ENCODE measurements around the gene PBX3.

PBX3 gene

GRCh38 chr9:125985142-125985997, 238.2 kb downstream of the PBX3 start:
- no peak for DNase-seq

- no peak for DNase-seq
Measured at GRCh38 chr9:125985998-125986655, 239.0 kb downstream of the PBX3 start.

- DNase-seq, result no peak
Measured at GRCh38 chr9:125986966-125987365, 239.8 kb downstream of the PBX3 start.

- DNase-seq, result no peak
Measured at GRCh38 chr9:125987420-125987819, 240.2 kb downstream of the PBX3 start.

GRCh38 chr9:125988479-125989050, 241.4 kb downstream of the PBX3 start:
- no peak for DNase-seq

- no peak for DNase-seq
Measured at GRCh38 chr9:125989090-125989501, 241.9 kb downstream of the PBX3 start.

GRCh38 chr9:125989524-125990180, 242.5 kb downstream of the PBX3 start:
- no peak for DNase-seq

GRCh38 chr9:125990186-125990792, 243.1 kb downstream of the PBX3 start:
- DNase-seq, result no peak

GRCh38 chr9:125990793-125991220, 243.6 kb downstream of the PBX3 start:
- no peak for DNase-seq

GRCh38 chr9:125991886-125992529, 244.8 kb downstream of the PBX3 start:
- no peak for DNase-seq

- no peak for DNase-seq
Measured at GRCh38 chr9:125992557-125992956, 245.4 kb downstream of the PBX3 start.

GRCh38 chr9:125993466-125993865, 246.3 kb downstream of the PBX3 start:
- DNase-seq, result no peak

GRCh38 chr9:125994066-125994943, 247.1 kb downstream of the PBX3 start:
- no peak for DNase-seq

GRCh38 chr9:125995006-125995405, 247.8 kb downstream of the PBX3 start:
- no peak for DNase-seq

GRCh38 chr9:125995706-125996105, 248.5 kb downstream of the PBX3 start:
- DNase-seq, result no peak

- no peak for DNase-seq
Measured at GRCh38 chr9:125996791-125997190, 249.6 kb downstream of the PBX3 start.

GRCh38 chr9:125997196-125997823, 250.1 kb downstream of the PBX3 start:
- no peak for DNase-seq

- no peak for DNase-seq
Measured at GRCh38 chr9:125998837-125999503, 251.8 kb downstream of the PBX3 start.

- no peak for DNase-seq
Measured at GRCh38 chr9:125999504-125999881, 252.3 kb downstream of the PBX3 start.

- DNase-seq, result no peak
Measured at GRCh38 chr9:126000256-126000655, 253.1 kb downstream of the PBX3 start.

All from activated CD4-positive, alpha-beta T cell treated with anti-CD3 and anti-CD28 coated beads, Interleukin-2, amount 50 U/mL, for 16 hours (primary cell).